CD4-positive, alpha-beta T cell treated with Interleukin-4 for 1 hour (primary cell): ENCODE data around the gene ID2.
"Not testable (repeated sequence)": the region's sequence is repeated elsewhere in the genome, so short reads cannot be mapped to it uniquely, and the experiment has no call there.

ENCODE experiments used
- DNase-seq, 2 donors: peaks; one replicate each; pipeline ENCODE4 v3.0.0-alpha.2; 2020 to 2022

The ID2 gene

DNA sequence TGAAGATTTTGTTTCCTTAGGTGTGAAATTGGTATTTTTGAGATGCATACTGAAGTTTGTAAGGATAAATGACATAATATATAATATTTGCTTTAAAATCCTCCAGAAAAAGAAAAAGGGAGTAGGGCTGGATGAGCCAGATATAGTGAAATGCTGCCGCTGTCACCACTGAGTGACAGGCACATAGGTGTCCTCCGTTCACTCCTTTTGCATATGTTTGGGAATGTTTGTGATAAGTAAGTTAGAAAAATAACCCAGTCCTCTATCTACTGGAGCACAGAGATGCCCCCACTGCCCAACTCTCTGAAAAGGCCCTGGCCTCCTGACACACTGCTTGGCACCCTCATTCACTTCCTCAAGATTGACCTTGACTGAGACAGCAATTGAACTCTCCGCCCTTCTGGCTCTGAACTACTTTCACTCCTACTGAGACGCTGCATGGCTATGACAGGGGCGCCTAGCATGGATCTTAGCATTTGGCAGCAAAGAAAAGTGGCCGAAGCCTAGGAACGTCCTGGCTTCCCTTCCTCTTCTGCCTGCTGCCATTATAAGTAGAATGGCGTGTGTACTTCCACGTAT, 10.1 kb downstream of the ID2 start:
- no peak for DNase-seq

DNA sequence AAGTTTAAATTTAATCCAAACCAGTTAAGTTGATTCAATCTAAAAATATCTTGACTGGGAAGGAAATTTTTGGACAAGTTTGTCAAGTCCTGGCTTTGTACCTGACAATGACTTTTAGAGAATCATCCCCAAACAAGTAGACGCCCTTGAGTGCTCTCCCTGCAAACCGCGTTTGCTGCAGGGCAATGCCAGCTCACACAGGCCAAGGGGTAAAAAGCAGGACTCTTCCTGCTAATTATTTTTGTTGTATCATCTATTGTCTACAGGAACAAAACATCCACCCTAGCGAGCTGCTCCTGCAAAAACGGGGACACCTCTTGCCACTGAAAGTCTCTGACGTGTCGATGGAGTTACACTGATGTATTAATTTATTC, 10.9 kb downstream of the ID2 start:
- DNase-seq, result no peak

DNA sequence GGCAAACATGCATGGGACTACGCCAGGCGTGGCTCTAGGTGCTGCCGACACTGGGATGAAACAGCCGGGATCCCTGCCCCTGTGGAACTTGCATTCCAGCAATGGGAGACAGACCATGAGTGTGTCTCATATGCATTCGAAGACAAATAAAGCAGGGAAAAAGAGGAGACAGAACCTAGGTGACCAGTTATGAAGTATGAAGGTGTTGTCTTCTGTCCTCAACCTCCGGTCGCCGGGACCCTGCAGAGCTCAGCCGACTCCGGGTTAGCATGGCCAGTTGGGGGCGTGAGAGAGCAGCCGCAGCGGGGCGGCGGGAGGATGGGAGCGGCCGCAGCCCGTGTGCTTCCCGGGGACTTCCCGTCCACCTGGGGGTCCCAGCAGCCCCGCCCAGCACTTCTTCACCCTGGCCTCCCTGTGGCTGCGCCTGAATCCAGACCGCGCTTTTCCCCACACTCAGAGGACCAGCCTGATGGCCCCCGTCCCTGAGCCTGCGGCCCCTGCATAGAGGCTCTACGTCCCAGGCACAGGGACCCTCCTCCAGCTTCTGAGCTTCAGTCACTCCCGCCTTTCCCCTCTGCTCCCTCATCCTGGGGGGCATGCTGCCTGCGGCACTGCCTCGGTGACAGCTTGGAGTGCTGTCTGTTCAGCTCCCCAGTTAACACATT, 11.4 kb downstream of the ID2 start:
- DNase-seq, result peak in 1 of 2 donors; percentile 16

DNA sequence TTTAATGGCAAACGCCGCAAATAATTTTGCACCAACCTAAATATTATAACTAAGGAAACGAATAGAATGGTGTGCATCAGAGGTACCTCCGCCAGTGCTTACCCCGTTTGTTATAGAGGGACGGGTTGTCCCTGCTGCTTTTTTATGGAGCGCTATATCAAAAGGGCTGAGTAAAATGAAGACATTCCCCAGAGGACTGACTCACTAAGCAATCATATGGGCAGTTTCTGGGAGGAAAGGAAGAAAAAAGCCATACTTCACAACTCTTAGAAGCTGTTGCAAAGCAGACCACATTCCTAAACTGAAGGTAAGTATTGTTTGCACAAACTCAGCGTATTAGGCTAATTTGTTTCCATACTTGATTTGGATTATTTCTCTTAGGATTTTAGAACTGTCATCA, 12.9 kb downstream of the ID2 start:
- no peak for DNase-seq

DNA sequence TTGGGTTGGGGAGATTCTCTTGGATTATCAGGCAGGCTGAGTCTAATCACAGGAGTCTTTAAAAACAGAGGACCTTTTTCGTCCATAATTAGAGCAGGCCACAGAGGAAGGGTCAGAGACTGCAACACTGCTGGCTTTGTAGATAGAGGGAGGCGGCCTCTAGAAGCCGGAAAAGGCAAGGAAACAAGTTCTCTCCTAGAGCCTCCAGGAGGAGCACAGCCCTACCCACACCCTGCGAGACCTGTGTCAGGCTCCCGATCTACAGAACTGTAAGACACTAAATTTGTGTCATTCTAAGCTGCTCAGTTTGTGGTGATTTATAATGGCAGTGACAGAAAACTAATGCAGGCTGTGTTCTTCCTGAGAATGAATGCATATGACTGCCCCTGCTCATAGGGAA, 15.3 kb downstream of the ID2 start:
- DNase-seq, result no peak

DNA sequence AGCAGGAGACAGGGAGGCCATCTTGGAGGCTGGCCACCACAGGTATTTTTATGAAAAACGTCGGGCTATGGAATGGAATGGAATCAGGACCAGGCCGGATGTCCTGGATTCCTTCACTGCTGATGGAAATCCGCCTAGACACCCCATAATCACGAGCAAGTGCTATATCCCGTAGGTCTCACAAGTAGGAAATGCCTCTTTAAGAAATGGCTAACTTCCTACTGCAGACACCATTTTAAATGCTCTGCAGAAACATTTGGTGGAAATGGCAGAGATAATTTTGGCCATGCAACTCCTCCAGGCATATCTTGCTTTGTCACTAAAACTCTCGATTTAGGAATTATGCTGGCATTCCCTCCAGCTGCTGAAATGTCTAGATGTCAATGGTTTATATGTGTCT, 18.0 kb downstream of the ID2 start:
- DNase-seq, result no peak

DNA sequence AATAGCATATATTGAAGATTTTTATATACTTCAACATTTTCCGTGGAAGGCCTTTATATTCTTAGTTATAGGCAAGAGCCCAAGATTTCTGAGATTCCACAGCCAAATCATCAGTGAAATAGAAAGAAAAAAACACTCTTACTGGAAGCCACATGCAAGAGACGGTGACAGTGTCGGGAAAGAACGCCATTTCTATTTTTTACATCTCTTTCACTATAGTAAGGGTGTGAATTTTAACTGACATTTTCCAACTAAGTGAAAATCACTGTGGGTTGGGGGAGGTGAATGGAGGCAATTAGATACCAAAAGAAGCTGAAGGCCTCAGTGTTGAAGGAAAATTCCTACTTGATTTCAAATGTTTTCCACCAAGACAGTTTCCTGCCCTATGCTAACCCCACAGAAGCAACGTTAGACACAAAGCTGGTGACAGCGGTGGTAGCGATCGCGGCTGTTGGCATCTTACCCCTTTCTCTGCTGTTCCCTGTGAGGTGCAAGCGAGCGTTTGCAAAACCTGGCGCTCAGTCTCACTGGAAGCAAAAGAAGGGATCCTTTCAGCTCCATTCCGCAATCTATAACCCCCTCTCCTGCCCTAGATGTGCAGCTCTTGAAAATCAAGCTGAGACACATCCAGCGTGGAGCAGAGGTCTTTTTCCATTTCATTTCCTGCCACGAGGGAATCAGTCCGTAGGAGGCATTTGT, 20.0 kb downstream of the ID2 start:
- DNase-seq, result no peak

DNA sequence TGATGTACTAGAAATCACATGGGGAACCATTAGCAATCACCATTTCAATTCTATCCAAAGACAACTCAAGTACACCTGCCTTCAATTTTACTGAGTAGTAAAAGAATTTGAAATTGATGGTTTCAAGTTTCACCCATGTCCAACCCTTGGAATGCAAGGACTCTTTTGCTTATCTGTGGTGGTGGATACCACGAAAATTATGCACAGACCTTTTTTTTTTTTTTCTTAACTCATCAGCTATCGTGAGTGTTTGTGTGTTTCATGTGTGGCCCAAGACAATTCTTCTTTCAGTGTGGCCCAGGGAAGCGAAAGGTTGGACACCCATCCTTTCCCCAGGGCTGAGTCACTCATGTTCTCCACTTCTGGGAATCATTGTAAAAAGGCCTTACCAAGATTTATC, 23.1 kb downstream of the ID2 start:
- no peak for DNase-seq

DNA sequence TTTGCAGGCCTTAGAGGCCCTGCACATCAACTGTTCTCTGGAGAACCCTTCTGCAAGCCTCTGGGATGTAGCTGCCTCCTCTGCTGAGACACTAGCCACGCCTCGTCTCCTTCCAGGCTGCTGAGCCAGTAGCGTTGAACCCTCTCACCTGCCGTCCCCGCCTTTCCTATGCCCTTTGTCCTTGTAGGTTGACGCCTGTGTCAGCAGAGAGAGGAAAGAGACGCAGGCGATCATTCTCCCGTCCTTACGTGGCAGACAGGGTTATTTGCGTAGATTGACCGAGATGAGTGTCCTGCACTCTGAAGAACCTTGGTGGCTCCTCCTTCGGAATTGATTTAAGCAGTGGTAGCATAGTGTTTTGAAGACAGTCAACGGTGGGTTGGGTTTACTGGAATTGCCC, 27.8 kb downstream of the ID2 start:
- DNase-seq, result no peak

DNA sequence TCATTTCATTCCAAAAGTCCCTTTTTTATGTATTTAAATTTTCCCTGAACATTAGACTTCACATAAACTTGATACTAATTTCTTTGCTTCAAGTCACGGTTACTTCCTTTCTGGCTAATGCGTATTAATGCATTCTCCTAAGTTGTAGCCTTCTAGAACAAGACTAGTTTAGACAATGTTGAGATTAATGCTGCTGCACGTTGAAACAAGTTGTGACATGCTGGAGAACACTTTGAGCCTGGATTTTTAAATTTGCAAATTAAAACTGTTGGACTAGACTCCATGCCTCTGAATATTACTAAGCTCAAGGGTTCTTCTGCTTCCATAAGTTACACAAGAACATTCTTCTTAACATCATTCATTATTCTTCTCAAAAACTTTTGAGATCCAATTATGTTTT, 29.1 kb downstream of the ID2 start:
- DNase-seq, result no peak

DNA sequence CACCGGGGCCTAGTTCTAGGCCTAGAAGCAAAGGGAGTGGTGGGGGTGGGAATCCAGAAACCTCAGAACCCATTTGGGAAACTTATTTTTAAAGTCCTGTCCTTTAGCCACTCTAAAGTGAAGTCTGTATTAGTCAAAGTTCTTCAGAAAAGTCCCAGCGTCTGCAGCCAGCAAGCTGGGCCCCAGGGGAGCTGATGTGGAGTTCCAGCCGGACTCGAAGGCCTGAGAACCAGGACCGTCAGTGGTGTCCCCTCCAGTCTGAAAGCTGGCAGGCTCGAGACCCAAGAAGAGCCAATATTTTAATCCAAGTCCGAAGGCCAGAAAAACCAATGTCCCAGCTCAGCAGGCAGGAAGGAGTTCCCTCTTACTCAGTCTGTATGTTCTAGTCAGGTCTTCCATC, 32.4 kb downstream of the ID2 start:
- DNase-seq, result no peak

DNA sequence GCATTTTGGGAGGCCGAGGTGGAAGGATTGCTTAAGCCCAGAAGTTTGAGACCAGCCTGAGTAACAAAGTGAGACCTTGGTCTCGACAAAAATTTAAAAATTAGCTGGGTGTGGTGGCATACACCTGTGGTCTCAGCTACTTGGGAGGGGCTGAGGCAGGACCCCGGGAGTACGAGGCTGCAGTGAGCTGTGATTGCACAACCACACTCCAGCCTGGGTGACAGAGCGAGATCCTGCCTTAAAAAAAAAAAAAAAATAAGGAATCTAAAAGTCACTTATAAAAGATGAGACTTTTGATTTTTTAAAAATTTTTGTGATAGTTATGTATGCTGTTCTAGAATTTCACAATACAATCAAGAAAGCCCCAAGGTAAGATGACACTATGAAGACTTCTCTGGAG, 33.1 kb downstream of the ID2 start:
- no peak for DNase-seq

DNA sequence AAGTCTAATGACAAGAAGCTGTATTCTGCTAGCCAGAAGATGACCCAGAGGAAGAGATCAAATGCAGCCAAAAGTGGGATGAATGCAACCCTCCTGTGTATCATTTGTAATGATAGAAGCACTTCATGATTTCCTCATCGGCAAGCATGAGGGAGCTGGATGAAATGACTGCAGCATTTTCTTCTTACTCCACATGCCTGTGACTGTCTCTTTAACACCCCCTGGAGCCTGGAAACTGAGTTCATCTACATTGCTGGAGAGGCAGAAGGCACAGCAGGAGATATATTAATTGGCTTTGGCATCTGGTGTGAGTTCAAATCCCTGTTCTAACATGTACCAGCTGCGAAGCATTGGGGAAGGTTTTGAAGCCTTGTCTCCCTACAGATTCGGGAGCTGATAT, 37.7 kb downstream of the ID2 start:
- no peak for DNase-seq

DNA sequence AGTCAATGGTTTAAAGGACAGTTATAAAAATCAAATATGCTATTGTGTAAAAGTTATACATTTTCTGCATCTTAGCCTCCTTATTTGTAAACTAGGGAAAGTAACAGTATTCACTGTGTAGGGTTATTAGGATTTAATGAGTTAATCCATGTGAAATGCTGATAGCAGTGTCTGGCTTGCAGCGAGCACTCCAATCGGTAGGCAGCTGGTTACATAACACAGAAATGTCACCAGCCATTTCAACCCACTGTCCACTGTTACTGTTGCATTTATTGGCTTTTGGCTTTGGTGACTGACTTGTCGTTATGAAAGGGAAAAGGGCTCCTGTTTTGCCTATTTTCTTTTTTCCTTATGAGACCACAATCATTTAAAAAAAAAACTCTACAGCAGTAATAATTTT, 38.9 kb downstream of the ID2 start:
- DNase-seq, result no peak

DNA sequence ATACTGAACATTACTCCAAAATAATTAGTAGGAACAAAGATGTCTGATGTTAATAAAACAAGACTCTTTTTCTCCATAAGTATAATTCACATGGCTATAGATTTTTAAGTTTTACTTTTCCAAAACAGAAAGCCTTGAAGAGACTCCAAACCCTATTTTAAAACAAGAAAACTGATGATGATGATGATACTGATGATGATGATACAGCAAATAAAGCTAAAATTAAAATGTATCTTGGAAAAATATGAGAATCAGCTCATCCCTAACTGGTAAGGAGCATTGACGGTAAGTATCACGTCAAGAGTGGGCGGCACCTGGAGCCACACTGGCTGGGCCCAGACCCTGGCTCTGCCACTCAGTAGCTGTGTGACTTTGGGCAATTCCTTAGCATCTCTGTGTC, 39.6 kb downstream of the ID2 start:
- DNase-seq, result no peak

DNA sequence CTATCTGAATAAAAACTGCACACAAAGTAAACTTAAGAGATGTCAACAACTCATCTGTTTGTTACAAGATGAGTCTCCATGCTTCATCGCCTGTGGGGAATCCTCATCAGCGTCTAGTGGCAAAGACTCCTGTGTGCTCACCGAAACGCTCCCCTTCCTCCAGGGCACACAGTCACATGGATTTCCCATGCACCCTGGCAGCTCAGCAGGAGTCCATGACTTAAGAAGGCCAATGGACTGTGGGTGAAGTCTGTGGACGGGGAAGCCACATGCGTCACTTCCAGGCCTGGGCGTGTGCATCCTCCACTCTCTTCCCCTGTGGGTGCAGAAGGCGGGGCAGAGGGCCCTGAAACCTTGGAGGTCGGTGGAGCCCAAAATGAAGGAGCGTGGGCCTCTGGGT, 41.1 kb downstream of the ID2 start:
- DNase-seq, result no peak

DNA sequence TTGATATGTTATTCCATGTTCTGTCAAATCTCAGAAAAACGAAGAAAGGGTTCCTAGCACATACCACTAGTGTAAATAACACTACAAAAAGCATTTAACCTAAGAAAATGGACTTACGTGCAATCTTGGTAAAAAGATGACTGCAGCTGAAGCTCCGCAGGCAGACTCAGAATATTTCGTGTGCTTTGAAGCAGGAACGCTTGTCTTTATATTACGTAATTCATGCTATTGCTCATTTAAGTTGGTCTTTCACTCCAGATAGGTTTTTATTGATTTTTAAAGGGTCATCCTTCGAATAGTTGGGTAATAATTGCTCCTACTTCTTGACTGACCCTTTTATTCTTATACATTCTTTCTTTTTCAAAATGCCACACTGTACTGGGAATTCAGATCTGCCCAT, 44.0 kb downstream of the ID2 start:
- no peak for DNase-seq

DNA sequence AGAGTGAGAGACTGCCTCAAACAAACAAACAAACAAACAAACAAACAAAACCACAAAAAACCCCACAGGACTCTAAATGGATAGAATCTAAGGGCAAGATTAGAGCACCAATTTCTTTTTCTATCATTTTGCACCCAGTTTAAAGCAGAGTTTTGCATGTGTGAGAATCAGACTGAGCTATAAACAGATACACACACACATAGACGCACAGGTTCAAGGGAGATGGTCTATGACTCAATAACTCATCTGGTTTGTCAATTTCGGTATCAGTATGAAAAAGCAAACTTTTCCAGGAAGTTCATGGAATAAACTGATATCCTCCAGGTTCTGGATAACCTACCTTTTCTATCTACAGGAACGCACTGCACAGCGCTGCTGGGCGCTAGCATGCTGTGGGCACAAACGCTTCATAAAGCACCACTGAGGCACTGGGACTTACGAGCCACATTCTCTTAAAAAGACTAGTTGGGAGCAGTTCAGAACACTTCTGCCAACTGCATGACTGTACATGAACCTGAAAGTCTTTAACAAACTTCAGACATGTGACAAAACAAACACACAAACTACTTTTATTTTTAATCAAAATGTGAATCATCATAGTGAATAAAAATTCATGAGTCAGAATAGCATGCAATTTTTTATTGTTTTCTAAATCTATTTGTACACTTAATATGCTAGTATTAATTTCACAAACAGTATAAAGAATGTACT, 46.6 kb downstream of the ID2 start:
- DNase-seq, result no peak

DNA sequence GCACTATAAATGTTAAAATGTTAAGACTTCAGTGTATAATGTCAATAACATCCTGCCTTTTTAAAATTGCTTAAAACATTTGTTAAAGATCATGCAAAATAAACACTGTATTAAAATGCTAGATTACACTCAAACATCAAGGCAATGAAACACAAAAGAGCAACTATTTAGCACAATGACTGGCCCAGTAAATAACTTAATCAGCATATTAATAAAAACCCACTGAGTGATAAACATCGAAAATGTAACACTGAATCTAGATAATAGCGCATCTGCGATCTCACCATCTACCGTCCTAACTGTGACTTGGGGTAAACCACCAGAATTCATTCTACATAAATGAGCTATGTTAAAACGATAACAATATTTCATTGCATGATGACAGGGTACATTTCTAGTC, 47.2 kb downstream of the ID2 start:
- not testable (repeated sequence) for DNase-seq

DNA sequence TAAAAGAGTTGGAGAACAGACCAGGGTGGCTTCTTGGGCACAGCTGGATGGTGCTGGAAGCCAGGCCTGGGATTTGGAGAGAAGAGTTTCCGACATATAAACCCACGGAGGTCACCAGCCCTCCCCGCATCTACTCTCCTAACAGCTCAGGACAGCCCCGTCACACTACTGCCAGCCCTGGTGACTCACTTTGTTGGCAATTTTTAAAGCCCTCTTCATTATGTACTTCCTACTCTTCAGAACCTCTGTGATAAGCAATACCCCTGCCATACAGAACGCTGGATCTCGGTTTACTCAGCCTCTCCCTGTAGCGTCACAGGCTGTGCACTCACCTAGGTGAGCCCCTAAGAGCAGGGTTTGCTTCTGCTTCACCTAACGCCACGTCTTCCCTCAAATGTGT, 48.1 kb downstream of the ID2 start:
- DNase-seq, result no peak

DNA sequence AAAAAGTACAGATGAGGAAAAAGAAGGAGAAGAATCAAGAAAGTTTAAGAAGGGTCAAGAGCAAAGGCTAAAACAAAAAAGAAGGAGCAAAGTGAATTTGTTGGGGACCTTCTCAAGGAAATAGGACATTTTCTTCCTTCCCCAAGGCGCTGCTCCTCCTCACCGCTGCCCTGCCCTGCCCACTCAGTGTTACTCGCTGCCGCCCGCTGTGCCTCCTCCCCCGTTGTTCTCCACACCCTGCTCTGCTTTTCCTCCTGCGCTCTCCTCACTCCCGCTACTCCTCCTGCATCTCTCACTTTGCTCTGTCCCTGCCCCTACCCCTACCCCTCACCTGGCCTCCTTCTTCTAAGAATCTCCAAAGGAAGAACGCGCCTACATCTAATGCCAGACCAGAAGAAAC, 50.7 kb downstream of the ID2 start:
- DNase-seq, result no peak
